Endothelial cell (in vitro differentiated cells): ENCODE data around the gene FBLN7. TPM values are rescaled to one million over a fixed set of nuclear protein-coding genes. Genes with fewer than 3 reads are reported as not detected.

ENCODE experiments used
- DNase-seq: peaks from one replicate; pipeline ENCODE4 v3.0.0; 2021; ENCODE audit warnings: low spot score
- H3K27ac Mint-ChIP-seq: one replicate; pipeline ENCODE4 v1.8.0; 2021; ENCODE audit warnings: mixed read lengths, inconsistent platforms; ENCODE audit not compliant: unreplicated experiment
- H3K27me3 Mint-ChIP-seq: one replicate; pipeline ENCODE4 v1.8.0; 2021; ENCODE audit warnings: mild to moderate bottlenecking, moderate library complexity, mixed read lengths, inconsistent platforms; ENCODE audit not compliant: unreplicated experiment
- H3K36me3 Mint-ChIP-seq: one replicate; pipeline ENCODE4 v1.8.0; 2021; ENCODE audit warnings: mild to moderate bottlenecking, low read depth, mixed read lengths, inconsistent platforms; ENCODE audit not compliant: unreplicated experiment
- H3K4me1 Mint-ChIP-seq: one replicate; pipeline ENCODE4 v1.8.0; 2021; ENCODE audit warnings: mild to moderate bottlenecking, mixed read lengths, inconsistent platforms; ENCODE audit not compliant: unreplicated experiment
- H3K4me3 Mint-ChIP-seq: one replicate; pipeline ENCODE4 v1.8.0; 2021; ENCODE audit warnings: mild to moderate bottlenecking, mixed read lengths, inconsistent platforms; ENCODE audit not compliant: unreplicated experiment
- H3K9me3 Mint-ChIP-seq: one replicate; pipeline ENCODE4 v1.8.0; 2021; ENCODE audit warnings: mixed read lengths, inconsistent platforms; ENCODE audit not compliant: unreplicated experiment
- total RNA-seq: library from RNA; stranded (reverse); fragmentation: NEBNext Ultra II Directional; extraction: Animal tissue kit (Norgen Biotek cat#: 25700); gene quantifications from one replicate; pipeline ENCODE4 v1.2.1, GENCODE V29; 2021; ENCODE audit not compliant: unreplicated experiment
- TF ChIP-seq, protein P1 (sequence below): fragments of 200-600 bp; sonication (generic); IDR thresholded peaks from one replicate; pipeline ENCODE4 v1.5.0; 2021; ENCODE audit warnings: antibody characterized with exemption; ENCODE audit not compliant: unreplicated experiment

Gene FBLN7
- total RNA-seq, 1 donor from 2014 or later = 0.36 TPM

DNA sequence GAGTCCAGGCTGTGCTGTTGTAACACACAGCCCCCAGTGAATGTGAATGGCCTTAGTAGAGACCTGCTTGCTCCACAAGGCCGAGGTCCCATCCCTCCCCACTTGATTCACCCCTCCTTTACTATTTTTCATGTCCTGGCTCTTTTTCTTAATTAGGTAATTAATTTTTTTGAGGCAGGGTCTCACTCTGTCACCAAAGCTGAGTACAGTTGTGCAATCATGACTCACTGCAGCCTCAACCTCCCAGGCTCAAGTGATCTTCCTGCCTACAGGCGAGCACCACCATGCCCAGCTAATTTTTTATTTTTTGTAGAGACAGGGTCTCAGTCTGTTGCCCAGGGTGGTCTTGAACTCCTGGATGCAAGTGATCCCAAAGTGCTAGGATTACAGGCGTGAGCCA is 19.3 kb downstream of the FBLN7 start:
- no peak overlapping the region for H3K4me3 Mint-ChIP-seq
- no peaks in the 10 kb centered on the region for H3K36me3 Mint-ChIP-seq
- peaks cover 2% of the 10 kb centered on the region for H3K27me3 Mint-ChIP-seq
- H3K9me3 Mint-ChIP-seq = no peaks in the 10 kb centered on the region
- TF ChIP-seq, protein P1, sequence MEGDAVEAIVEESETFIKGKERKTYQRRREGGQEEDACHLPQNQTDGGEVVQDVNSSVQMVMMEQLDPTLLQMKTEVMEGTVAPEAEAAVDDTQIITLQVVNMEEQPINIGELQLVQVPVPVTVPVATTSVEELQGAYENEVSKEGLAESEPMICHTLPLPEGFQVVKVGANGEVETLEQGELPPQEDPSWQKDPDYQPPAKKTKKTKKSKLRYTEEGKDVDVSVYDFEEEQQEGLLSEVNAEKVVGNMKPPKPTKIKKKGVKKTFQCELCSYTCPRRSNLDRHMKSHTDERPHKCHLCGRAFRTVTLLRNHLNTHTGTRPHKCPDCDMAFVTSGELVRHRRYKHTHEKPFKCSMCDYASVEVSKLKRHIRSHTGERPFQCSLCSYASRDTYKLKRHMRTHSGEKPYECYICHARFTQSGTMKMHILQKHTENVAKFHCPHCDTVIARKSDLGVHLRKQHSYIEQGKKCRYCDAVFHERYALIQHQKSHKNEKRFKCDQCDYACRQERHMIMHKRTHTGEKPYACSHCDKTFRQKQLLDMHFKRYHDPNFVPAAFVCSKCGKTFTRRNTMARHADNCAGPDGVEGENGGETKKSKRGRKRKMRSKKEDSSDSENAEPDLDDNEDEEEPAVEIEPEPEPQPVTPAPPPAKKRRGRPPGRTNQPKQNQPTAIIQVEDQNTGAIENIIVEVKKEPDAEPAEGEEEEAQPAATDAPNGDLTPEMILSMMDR = no peak
- H3K27ac Mint-ChIP-seq = no peak overlapping the region
- H3K4me1 Mint-ChIP-seq = peaks cover 6% of the 10 kb centered on the region
- no peak for DNase-seq

DNA sequence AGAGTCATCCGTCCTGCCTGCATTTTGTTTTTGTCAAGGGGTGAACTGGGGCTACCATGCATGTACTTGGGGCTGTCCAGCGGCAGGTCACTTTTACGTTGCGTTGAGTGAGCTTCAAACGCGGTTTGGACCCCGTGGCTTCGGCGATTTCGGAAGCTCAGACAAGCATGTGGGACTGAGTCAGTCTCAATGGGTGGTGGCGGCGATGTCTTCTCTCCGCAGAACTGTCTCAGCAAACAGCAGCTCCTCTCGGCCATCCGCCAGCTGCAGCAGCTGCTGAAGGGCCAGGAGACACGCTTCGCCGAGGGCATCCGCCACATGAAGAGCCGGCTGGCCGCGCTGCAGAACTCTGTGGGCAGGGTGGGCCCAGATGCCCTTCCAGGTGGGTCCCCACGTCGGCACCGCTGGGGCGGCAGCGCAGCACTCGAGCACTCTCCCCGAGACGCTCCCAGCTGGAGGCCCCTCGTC is 21.3 kb downstream of the FBLN7 start:
- Mint-ChIP-seq H3K36me3 (no peaks in the 10 kb centered on the region), H3K27ac (no peak overlapping the region), H3K4me3 (no peak overlapping the region), H3K27me3 (peaks cover 6% of the 10 kb centered on the region), H3K9me3 (no peaks in the 10 kb centered on the region), H3K4me1 (peaks cover 6% of the 10 kb centered on the region)
- DNase-seq = no peak
- TF ChIP-seq, protein P1 = no peak

DNA sequence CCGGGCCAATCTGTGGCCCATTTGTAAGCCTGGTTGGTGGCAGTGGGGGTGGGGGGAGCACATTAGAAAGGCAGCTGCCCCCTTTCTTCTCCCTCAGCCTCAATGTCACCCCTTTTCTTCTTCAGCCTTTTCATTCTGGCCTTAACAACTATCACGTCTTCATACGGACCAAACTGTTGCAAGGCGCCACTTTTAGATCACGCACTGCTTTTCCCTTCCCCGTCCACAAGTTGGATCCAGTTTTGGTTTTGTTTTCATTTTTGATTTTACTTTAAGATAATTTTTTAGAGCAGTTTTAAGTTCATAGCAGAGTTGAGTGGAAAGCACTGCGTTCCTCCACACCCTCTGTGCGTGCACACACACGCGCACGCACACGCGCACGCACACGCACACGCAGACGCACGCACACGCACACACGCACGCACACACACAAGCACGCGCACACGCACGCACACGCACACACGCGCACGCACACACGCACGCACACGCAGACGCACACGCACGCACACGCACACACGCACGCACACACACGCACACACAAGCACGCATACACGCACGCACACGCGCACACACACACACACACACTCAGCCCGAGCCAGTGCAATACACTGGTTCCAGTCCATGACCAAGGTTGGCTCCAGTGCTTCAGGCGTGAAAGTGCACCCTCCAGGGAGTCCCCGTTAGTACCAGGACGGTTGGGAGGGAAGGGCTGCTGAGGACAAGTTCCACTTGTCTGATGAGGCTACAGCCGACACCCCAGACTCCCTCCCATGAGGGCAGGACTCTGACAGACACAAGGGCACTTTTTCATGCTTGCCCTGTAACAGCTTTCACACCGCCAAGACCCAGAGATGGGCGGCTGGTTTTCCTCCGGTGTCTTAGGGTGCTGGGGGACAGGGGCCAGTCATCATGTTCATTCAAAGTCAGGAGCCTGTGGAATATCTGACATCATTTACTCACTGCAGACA is 22.4 kb downstream of the FBLN7 start:
- Mint-ChIP-seq H3K4me3 (peak overlapping the region; percentile 60), H3K27me3 (peaks cover 6% of the 10 kb centered on the region), H3K9me3 (no peaks in the 10 kb centered on the region), H3K4me1 (peaks cover 6% of the 10 kb centered on the region), H3K36me3 (no peaks in the 10 kb centered on the region), H3K27ac (no peak overlapping the region)
- no peak for DNase-seq
- TF ChIP-seq, protein P1 = no peak

- TF ChIP-seq, protein P1 = no peak
- no peak for DNase-seq
- Mint-ChIP-seq H3K4me1 (peaks cover 6% of the 10 kb centered on the region), H3K27ac (no peak overlapping the region), H3K9me3 (no peaks in the 10 kb centered on the region), H3K4me3 (no peak overlapping the region), H3K27me3 (peaks cover 6% of the 10 kb centered on the region), H3K36me3 (no peaks in the 10 kb centered on the region)
Observed at GRCh38 chr2:112161431-112162145, 23.4 kb downstream of the FBLN7 start.
